KOPT-K1 (cell line): Measurements from ENCODE around the gene ECE1.
"Not testable (repeated sequence)": the region's sequence is repeated elsewhere in the genome, so short reads cannot be mapped to it uniquely, and the experiment has no call there.

Experiments
- H3K27ac ChIP-seq: fragments of 200-600 bp; sonication (generic); 2 replicates; pipeline ENCODE4 v1.5.1; 2016; ENCODE audit warnings: antibody characterized with exemption, mild to moderate bottlenecking, low read depth, low read length; ENCODE audit not compliant: poor library complexity, severe bottlenecking
- H3K36me3 ChIP-seq: fragments of 200-600 bp; sonication (generic); 2 replicates; pipeline ENCODE4 v1.5.1; 2017; ENCODE audit warnings: antibody characterized with exemption, mild to moderate bottlenecking, low read length, moderate library complexity; ENCODE audit not compliant: insufficient read depth
- H3K9me3 ChIP-seq: fragments of 200-600 bp; sonication (generic); 2 replicates; pipeline ENCODE4 v1.5.1; 2017; ENCODE audit warnings: antibody characterized with exemption, low read length, mild to moderate bottlenecking; ENCODE audit not compliant: insufficient read depth, poor library complexity, severe bottlenecking

Gene ECE1

GRCh38 chr1:21176586-21177555 lies 113.4 kb downstream of the ECE1 start, which contains the start of gene EIF4G3:
Gene EIF4G3 (minus strand): TSS chr1:21176897. CDS start chr1:21002742, 174,155 bp downstream.
- peak within 1 kb of the TSS; percentile 35 for H3K27ac ChIP-seq
- H3K36me3 ChIP-seq, result no peaks in the 10 kb centered on the region
- no peaks in the 10 kb centered on the region for H3K9me3 ChIP-seq

GRCh38 chr1:21175670-21176581 lies 114.3 kb downstream of the ECE1 start:
- Histone ChIP-seq H3K27ac (peak overlapping the region; percentile 27), H3K9me3 (no peaks in the 10 kb centered on the region), H3K36me3 (0 out of 2 replicates have a peak, but pooled peaks cover 4% of the 10 kb centered on the region)

- no peaks in the 10 kb centered on the region for H3K9me3 ChIP-seq
- no peak overlapping the region for H3K27ac ChIP-seq
Measured at GRCh38 chr1:21175324-21175669, 115.0 kb downstream of the ECE1 start.

GRCh38 chr1:21174654-21175323 lies 115.5 kb downstream of the ECE1 start:
- H3K9me3 ChIP-seq, result no peaks in the 10 kb centered on the region
- peaks cover 12% of the 10 kb centered on the region for H3K36me3 ChIP-seq
- no peak overlapping the region for H3K27ac ChIP-seq

More at GRCh38 chr1:21175324-21175669, 115.0 kb downstream of the ECE1 start:
- H3K36me3 ChIP-seq, result peaks cover 6% of the 10 kb centered on the region; the same call in 1 of the 2 replicates

GRCh38 chr1:21174230-21174629 lies 116.0 kb downstream of the ECE1 start:
- H3K9me3 ChIP-seq, result no peaks in the 10 kb centered on the region
- no peak overlapping the region for H3K27ac ChIP-seq

GRCh38 chr1:21173096-21173495 lies 117.2 kb downstream of the ECE1 start:
- not testable (repeated sequence) for H3K27ac ChIP-seq
- peaks cover 15% of the 10 kb centered on the region for H3K36me3 ChIP-seq

More at GRCh38 chr1:21174230-21174629, 116.0 kb downstream of the ECE1 start:
- H3K36me3 ChIP-seq, result peaks cover 15% of the 10 kb centered on the region

GRCh38 chr1:21170837-21171236 lies 119.4 kb downstream of the ECE1 start:
- H3K27ac ChIP-seq, result not testable (repeated sequence)
- H3K36me3 ChIP-seq, result peaks cover 20% of the 10 kb centered on the region

More at GRCh38 chr1:21173096-21173495, 117.2 kb downstream of the ECE1 start:
- not testable (repeated sequence) for H3K9me3 ChIP-seq

GRCh38 chr1:21168444-21168843 lies 121.8 kb downstream of the ECE1 start:
- peaks cover 26% of the 10 kb centered on the region for H3K36me3 ChIP-seq

More at GRCh38 chr1:21170837-21171236, 119.4 kb downstream of the ECE1 start:
- H3K9me3 ChIP-seq, result not testable (repeated sequence)

More at GRCh38 chr1:21168444-21168843, 121.8 kb downstream of the ECE1 start:
- Histone ChIP-seq H3K27ac (no peak overlapping the region), H3K9me3 (no peaks in the 10 kb centered on the region)
